WTC11 (cell line): ENCODE results near the gene BATF. TPM values are rescaled to one million over a fixed set of nuclear protein-coding genes. Genes with fewer than 3 reads are reported as not detected.

Experiments used
- ATAC-seq: fragments of 200-7000 bp; cut with Tn5 transposase; 2 replicates; pipeline ENCODE4 v1.10.0; 2021; ENCODE audit warnings: mild to moderate bottlenecking, moderate library complexity
- CTCF ChIA-PET: fragments of 300-600 bp; sonication (Branson Sonifier 250); formaldehyde crosslinking; loops from one replicate; lab custom pipeline; 2021; ENCODE audit warnings: antibody characterized with exemption; lab: Charles Lee
- POLR2A ChIA-PET: fragments of 350-600 bp; sonication (Branson Sonifier 250); formaldehyde crosslinking; loops from one replicate; lab custom pipeline; 2021; ENCODE audit warnings: antibody characterized with exemption; lab: Charles Lee
- DNase-seq: peaks from one replicate; pipeline ENCODE4 v3.0.0; 2021; ENCODE audit warnings: low spot score
- H3K27ac Mint-ChIP-seq: 2 replicates; pipeline ENCODE4 v1.8.0; 2021; ENCODE audit warnings: mixed read lengths
- H3K27me3 Mint-ChIP-seq: 2 replicates; pipeline ENCODE4 v1.8.0; 2021; ENCODE audit warnings: low read depth, mild to moderate bottlenecking, moderate library complexity, mixed read lengths
- H3K36me3 Mint-ChIP-seq: 2 replicates; pipeline ENCODE4 v1.8.0; 2021; ENCODE audit warnings: mixed read lengths
- H3K4me1 Mint-ChIP-seq: 2 replicates; pipeline ENCODE4 v1.8.0; 2022; ENCODE audit warnings: mixed read lengths
- H3K4me3 Mint-ChIP-seq: 2 replicates; pipeline ENCODE4 v1.8.0; 2021; ENCODE audit warnings: mild to moderate bottlenecking, moderate library complexity, mixed read lengths
- H3K9me3 Mint-ChIP-seq: 2 replicates; pipeline ENCODE4 v1.8.0; 2021; ENCODE audit warnings: mixed read lengths
- ATF6 ChIP-seq: sonication (generic); formaldehyde crosslinking; IDR thresholded peaks from 2 replicates; pipeline ENCODE4 v1.8.1; 2023; ENCODE audit warnings: mild to moderate bottlenecking, missing genetic modification reagents
- EMX1 ChIP-seq: fragments of 250-450 bp; sonication (Bioruptor Pico); IDR thresholded peaks from 2 replicates; pipeline ENCODE4 v1.8.0; 2021; ENCODE audit warnings: mild to moderate bottlenecking
- ESRRA ChIP-seq: sonication (generic); formaldehyde crosslinking; IDR thresholded peaks from 2 replicates; pipeline ENCODE4 v1.8.1; 2022; ENCODE audit warnings: mild to moderate bottlenecking, missing genetic modification reagents, borderline replicate concordance
- JUN ChIP-seq: sonication (generic); formaldehyde crosslinking; IDR thresholded peaks from 2 replicates; pipeline ENCODE4 v1.8.0; 2023; ENCODE audit warnings: mild to moderate bottlenecking, missing genetic modification reagents
- NR1H2 ChIP-seq: sonication (generic); formaldehyde crosslinking; IDR thresholded peaks from 2 replicates; pipeline ENCODE4 v1.9.0; 2021; ENCODE audit warnings: mild to moderate bottlenecking, moderate library complexity, missing genetic modification reagents
- NR3C1 ChIP-seq: sonication (generic); formaldehyde crosslinking; conservative IDR thresholded peaks from 2 replicates; pipeline ENCODE4 v1.8.1; 2023; ENCODE audit warnings: low read depth, mild to moderate bottlenecking, missing genetic modification reagents
- PREB ChIP-seq: sonication (generic); formaldehyde crosslinking; IDR thresholded peaks from 2 replicates; pipeline ENCODE4 v1.8.1; 2022; ENCODE audit warnings: mild to moderate bottlenecking, missing genetic modification reagents, moderate library complexity, borderline replicate concordance
- TCF7 ChIP-seq: sonication (generic); formaldehyde crosslinking; IDR thresholded peaks from 2 replicates; pipeline ENCODE4 v1.8.0; 2022; ENCODE audit warnings: mild to moderate bottlenecking, low read depth, missing genetic modification reagents, moderate library complexity
- ZNF138 ChIP-seq: sonication (generic); formaldehyde crosslinking; conservative IDR thresholded peaks from 2 replicates; pipeline ENCODE4 v1.8.1; 2022; ENCODE audit warnings: mild to moderate bottlenecking, moderate library complexity, missing genetic modification reagents
- ZNF219 ChIP-seq: sonication (generic); formaldehyde crosslinking; IDR thresholded peaks from 2 replicates; pipeline ENCODE4 v1.8.0; 2023; ENCODE audit warnings: missing genetic modification reagents, mild to moderate bottlenecking, borderline replicate concordance
- ZNF232 ChIP-seq: sonication (generic); formaldehyde crosslinking; IDR thresholded peaks from 2 replicates; pipeline ENCODE4 v1.8.0; 2022; ENCODE audit warnings: mild to moderate bottlenecking, missing genetic modification reagents
- ZNF317 ChIP-seq: sonication (generic); formaldehyde crosslinking; IDR thresholded peaks from 2 replicates; pipeline ENCODE4 v1.8.1; 2023; ENCODE audit warnings: low read depth, mild to moderate bottlenecking, moderate library complexity, missing genetic modification reagents, borderline replicate concordance
- ZNF416 ChIP-seq: fragments of 250-450 bp; sonication (Bioruptor Pico); IDR thresholded peaks from 2 replicates; pipeline ENCODE4 v1.9.0; 2021; ENCODE audit warnings: mild to moderate bottlenecking, inconsistent platforms
- total RNA-seq: library from RNA; stranded (reverse); gene quantifications from 3 replicates; pipeline ENCODE4 v1.2.3, GENCODE V29; 2021
- TF ChIP-seq, protein P1 (sequence below): sonication (generic); formaldehyde crosslinking; IDR thresholded peaks from 2 replicates; pipeline ENCODE4 v1.8.1; 2022; ENCODE audit warnings: mild to moderate bottlenecking, moderate library complexity, missing genetic modification reagents
- TF ChIP-seq, protein P2 (sequence below): sonication (generic); formaldehyde crosslinking; IDR thresholded peaks from 2 replicates; pipeline ENCODE4 v1.8.0; 2022; ENCODE audit warnings: missing genetic modification reagents
- TF ChIP-seq, protein P3 (sequence below): sonication (generic); formaldehyde crosslinking; IDR thresholded peaks from 2 replicates; pipeline ENCODE4 v1.8.1; 2023; ENCODE audit warnings: mild to moderate bottlenecking, missing genetic modification reagents, moderate library complexity

The BATF gene
- total RNA-seq, 1 experiment from 2014 or later, result not detected

DNA sequence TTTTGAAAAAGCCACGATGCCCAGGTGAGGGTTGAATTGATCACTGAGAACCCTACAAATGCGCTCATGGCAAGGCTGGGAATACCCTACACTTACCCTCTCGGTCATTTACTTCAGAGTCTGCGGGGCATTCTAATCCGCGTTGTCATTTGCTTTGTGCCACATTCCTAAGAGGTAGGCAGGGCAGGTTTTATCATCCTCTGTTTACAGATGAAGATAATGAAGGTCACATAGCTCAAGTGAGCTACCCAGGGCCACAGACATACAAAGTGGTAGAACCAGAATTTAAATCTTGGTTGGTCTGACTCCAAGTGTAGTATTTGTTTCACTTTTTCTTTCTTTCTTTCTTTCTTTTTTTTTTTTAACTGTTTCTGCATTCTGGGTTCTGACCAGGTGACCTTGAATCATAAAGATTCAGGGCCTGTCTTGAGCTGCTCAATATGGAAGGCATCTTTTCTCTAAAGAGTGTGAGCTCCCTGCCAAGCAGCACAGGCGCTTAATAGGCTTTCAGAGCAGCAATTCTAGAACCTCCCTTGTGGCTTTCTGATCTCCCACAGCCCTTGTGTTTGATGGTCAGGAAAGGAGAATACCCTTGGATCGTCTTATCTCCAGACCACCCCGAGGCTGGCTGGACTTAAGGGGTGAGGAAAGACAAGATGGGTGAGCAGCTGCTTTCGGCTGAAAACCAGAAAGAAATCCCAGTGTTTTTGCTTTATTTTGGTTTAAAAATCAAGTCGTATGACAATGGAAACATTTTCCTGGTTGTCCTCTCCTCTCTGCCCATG lies 662 bp upstream of the BATF start (continued):
- TF ChIP-seq NR3C1 (CRISPR knock-in tag) (no peak), NR1H2 (no peak), EMX1 (CRISPR knock-in tag) (no peak)
- TF ChIP-seq, protein P1, sequence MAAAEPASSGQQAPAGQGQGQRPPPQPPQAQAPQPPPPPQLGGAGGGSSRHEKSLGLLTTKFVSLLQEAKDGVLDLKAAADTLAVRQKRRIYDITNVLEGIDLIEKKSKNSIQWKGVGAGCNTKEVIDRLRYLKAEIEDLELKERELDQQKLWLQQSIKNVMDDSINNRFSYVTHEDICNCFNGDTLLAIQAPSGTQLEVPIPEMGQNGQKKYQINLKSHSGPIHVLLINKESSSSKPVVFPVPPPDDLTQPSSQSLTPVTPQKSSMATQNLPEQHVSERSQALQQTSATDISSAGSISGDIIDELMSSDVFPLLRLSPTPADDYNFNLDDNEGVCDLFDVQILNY (CRISPR knock-in tag), result no peak

DNA sequence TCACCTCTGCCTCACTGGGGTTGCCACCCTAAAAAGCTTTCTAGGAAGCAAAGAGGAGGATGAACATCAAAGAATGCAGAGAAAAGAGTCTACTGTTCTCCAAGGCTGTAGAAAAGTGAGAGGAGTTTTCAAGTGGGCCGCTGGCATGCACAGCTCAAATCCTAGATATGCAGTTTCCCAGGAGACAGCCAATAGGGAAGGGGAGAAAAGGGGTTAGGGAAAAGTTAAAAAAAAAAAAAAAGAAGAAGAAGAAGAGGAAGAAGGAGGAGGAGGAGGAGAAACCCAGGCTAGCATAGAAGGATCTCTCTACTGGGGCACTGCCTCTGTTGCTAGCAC lies 682 bp downstream of the BATF start:
- ATAC-seq (no peak), DNase-seq (no peak)
- ChIA-PET POLR2A (no interaction called here), CTCF (interaction anchor here (0.8 to 1.4 kb wide), 3 partner anchors 34 to 219 kb away, joined by 3 to 7 read pairs (median 4); no protein-coding TSS in a partner anchor)
- H3K4me3 Mint-ChIP-seq, result no peak overlapping the region
- no peaks in the 10 kb centered on the region; the same call in none of the 2 replicates for H3K27me3 Mint-ChIP-seq
- no peaks in the 10 kb centered on the region for H3K9me3 Mint-ChIP-seq
- H3K36me3 Mint-ChIP-seq, result no peaks in the 10 kb centered on the region
- H3K27ac Mint-ChIP-seq, result no peak overlapping the region
- TF ChIP-seq NR1H2 (no peak), ZNF219 (CRISPR knock-in tag) (no peak), TCF7 (no peak), ZNF416 (no peak), ZNF138 (CRISPR knock-in tag) (no peak), PREB (CRISPR knock-in tag) (no peak), ESRRA (CRISPR knock-in tag) (no peak), ZNF317 (CRISPR knock-in tag) (no peak)
- TF ChIP-seq, protein P2, sequence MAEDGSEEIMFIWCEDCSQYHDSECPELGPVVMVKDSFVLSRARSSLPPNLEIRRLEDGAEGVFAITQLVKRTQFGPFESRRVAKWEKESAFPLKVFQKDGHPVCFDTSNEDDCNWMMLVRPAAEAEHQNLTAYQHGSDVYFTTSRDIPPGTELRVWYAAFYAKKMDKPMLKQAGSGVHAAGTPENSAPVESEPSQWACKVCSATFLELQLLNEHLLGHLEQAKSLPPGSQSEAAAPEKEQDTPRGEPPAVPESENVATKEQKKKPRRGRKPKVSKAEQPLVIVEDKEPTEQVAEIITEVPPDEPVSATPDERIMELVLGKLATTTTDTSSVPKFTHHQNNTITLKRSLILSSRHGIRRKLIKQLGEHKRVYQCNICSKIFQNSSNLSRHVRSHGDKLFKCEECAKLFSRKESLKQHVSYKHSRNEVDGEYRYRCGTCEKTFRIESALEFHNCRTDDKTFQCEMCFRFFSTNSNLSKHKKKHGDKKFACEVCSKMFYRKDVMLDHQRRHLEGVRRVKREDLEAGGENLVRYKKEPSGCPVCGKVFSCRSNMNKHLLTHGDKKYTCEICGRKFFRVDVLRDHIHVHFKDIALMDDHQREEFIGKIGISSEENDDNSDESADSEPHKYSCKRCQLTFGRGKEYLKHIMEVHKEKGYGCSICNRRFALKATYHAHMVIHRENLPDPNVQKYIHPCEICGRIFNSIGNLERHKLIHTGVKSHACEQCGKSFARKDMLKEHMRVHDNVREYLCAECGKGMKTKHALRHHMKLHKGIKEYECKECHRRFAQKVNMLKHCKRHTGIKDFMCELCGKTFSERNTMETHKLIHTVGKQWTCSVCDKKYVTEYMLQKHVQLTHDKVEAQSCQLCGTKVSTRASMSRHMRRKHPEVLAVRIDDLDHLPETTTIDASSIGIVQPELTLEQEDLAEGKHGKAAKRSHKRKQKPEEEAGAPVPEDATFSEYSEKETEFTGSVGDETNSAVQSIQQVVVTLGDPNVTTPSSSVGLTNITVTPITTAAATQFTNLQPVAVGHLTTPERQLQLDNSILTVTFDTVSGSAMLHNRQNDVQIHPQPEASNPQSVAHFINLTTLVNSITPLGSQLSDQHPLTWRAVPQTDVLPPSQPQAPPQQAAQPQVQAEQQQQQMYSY, result no peak
- TF ChIP-seq, protein P3, sequence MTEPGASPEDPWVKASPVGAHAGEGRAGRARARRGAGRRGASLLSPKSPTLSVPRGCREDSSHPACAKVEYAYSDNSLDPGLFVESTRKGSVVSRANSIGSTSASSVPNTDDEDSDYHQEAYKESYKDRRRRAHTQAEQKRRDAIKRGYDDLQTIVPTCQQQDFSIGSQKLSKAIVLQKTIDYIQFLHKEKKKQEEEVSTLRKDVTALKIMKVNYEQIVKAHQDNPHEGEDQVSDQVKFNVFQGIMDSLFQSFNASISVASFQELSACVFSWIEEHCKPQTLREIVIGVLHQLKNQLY (CRISPR knock-in tag), result no peak
- peaks cover 8% of the 10 kb centered on the region for H3K4me1 Mint-ChIP-seq

- H3K4me1 Mint-ChIP-seq, result peaks cover 8% of the 10 kb centered on the region
- no peak for ATAC-seq
- CTCF ChIA-PET, result interaction anchor here (1.0 to 1.4 kb wide), 3 partner anchors 37 to 220 kb away, joined by 3 to 7 read pairs (median 4); no protein-coding TSS in a partner anchor
These were observed 1.5 kb downstream of the BATF start for GRCh38 chr14:75523771-75524171.

More at GRCh38 chr14:75523771-75524171, 1.5 kb downstream of the BATF start:
- POLR2A ChIA-PET, result no interaction called here
- no peak for DNase-seq
- Mint-ChIP-seq H3K9me3 (no peaks in the 10 kb centered on the region), H3K27me3 (no peaks in the 10 kb centered on the region; the same call in none of the 2 replicates), H3K4me3 (no peak overlapping the region), H3K27ac (no peak overlapping the region), H3K36me3 (no peaks in the 10 kb centered on the region)
- TF ChIP-seq ZNF219 (CRISPR knock-in tag) (no peak), JUN (CRISPR knock-in tag) (no peak), ZNF232 (CRISPR knock-in tag) (no peak), ATF6 (no peak)
